SU-DHL-6 (cell line): Measurements from ENCODE around the gene TMEM175.

ENCODE experiments used
- H2AFZ ChIP-seq: fragments of 200-600 bp; sonication (generic); 2 replicates; pipeline ENCODE4 v1.6.1; 2014; ENCODE audit warnings: low read depth, mild to moderate bottlenecking, moderate library complexity, mixed read lengths, antibody characterized with exemption, low read length; ENCODE audit not compliant: severe bottlenecking
- H3F3A ChIP-seq: fragments of 200-600 bp; shearing (Covaris generic); 2 replicates; pipeline ENCODE4 v1.6.0; 2016; ENCODE audit warnings: antibody characterized with exemption, mild to moderate bottlenecking; ENCODE audit not compliant: insufficient read depth
- H3K27ac ChIP-seq: fragments of 200-600 bp; sonication (generic); 2 replicates; pipeline ENCODE4 v1.5.1; 2016; ENCODE audit warnings: low read depth, mild to moderate bottlenecking, low read length, moderate library complexity, mixed read lengths
- H3K27me3 ChIP-seq: fragments of 200-600 bp; sonication (generic), shearing (Covaris generic); 2 replicates; pipeline ENCODE4 v1.6.0; 2014; ENCODE audit warnings: mild to moderate bottlenecking, low read length
- H3K36me3 ChIP-seq: fragments of 200-600 bp; sonication (generic); 2 replicates; pipeline ENCODE4 v1.6.1; 2014; ENCODE audit warnings: mild to moderate bottlenecking, low read length, mixed read lengths
- H3K4me2 ChIP-seq: fragments of 300-600, 200-600 bp; shearing (Covaris generic), sonication (generic); 2 replicates; pipeline ENCODE4 v1.6.0; 2014; ENCODE audit warnings: low read length, low read depth, mild to moderate bottlenecking; ENCODE audit not compliant: poor library complexity, severe bottlenecking
- H3K4me3 ChIP-seq: fragments of 200-600 bp; sonication (generic); 2 replicates; pipeline ENCODE4 v1.5.1; 2014; ENCODE audit warnings: antibody characterized with exemption, low read length, mild to moderate bottlenecking, mixed read lengths; ENCODE audit not compliant: insufficient read depth, poor library complexity, severe bottlenecking
- H3K79me2 ChIP-seq: fragments of 200-600 bp; sonication (generic); 2 replicates; pipeline ENCODE4 v1.6.1; 2014; ENCODE audit warnings: mild to moderate bottlenecking, low read length, moderate library complexity; ENCODE audit not compliant: insufficient read depth
- H3K9ac ChIP-seq: fragments of 200-600 bp; sonication (generic); 2 replicates; pipeline ENCODE4 v1.7.0; 2014; ENCODE audit warnings: mild to moderate bottlenecking, low read length
- H3K9me2 ChIP-seq: fragments of 200-600 bp; sonication (generic); replicated peaks from 2 replicates; pipeline ENCODE4 v1.6.1; 2014; ENCODE audit warnings: low read length; ENCODE audit not compliant: insufficient read depth
- H3K9me3 ChIP-seq: fragments of 200-600 bp; sonication (generic); 2 replicates; pipeline ENCODE4 v1.6.1; 2014; ENCODE audit warnings: low read length, mixed read lengths; ENCODE audit not compliant: insufficient read depth
- H4K20me1 ChIP-seq: fragments of 200-600 bp; sonication (generic); 2 replicates; pipeline ENCODE4 v1.6.1; 2014; ENCODE audit warnings: low read depth, mild to moderate bottlenecking, antibody characterized with exemption, low read length, moderate library complexity, mixed read lengths
- EZH2phosphoT487 ChIP-seq: fragments of 200-600 bp; sonication (generic), shearing (Covaris generic); conservative IDR thresholded peaks from 2 replicates; pipeline ENCODE4 v1.6.1; 2018; ENCODE audit warnings: mild to moderate bottlenecking, antibody characterized with exemption, low read length, moderate library complexity, mixed read lengths
- TF ChIP-seq, protein P1 (sequence below): fragments of 200-600 bp; sonication (generic); IDR thresholded peaks from one replicate; pipeline ENCODE4 v1.5.1; 2017; ENCODE audit warnings: antibody characterized with exemption, mild to moderate bottlenecking, low read length, moderate library complexity; ENCODE audit not compliant: insufficient read depth, poor library complexity, severe bottlenecking

TMEM175 gene

GRCh38 chr4:907691-908425 lies 24.4 kb upstream of the TMEM175 start:
- no peak overlapping the region for H3K9ac ChIP-seq
- TF ChIP-seq EZH2phosphoT487, result no peak
- TF ChIP-seq, protein P1, sequence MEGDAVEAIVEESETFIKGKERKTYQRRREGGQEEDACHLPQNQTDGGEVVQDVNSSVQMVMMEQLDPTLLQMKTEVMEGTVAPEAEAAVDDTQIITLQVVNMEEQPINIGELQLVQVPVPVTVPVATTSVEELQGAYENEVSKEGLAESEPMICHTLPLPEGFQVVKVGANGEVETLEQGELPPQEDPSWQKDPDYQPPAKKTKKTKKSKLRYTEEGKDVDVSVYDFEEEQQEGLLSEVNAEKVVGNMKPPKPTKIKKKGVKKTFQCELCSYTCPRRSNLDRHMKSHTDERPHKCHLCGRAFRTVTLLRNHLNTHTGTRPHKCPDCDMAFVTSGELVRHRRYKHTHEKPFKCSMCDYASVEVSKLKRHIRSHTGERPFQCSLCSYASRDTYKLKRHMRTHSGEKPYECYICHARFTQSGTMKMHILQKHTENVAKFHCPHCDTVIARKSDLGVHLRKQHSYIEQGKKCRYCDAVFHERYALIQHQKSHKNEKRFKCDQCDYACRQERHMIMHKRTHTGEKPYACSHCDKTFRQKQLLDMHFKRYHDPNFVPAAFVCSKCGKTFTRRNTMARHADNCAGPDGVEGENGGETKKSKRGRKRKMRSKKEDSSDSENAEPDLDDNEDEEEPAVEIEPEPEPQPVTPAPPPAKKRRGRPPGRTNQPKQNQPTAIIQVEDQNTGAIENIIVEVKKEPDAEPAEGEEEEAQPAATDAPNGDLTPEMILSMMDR, result no peak
- H4K20me1 ChIP-seq, result no peaks in the 10 kb centered on the region
- H3K27me3 ChIP-seq, result no peaks in the 10 kb centered on the region
- no peak overlapping the region for H3K4me2 ChIP-seq
- H3K4me3 ChIP-seq, result no peak overlapping the region
- no peaks in the 10 kb centered on the region for H3K36me3 ChIP-seq
- H2AFZ ChIP-seq, result no peak overlapping the region
- H3K27ac ChIP-seq, result no peak overlapping the region
- H3K79me2 ChIP-seq, result peaks cover 9% of the 10 kb centered on the region; the same call in 1 of the 2 replicates
- no peaks in the 10 kb centered on the region for H3F3A ChIP-seq
- H3K9me2 ChIP-seq, result no peaks in the 10 kb centered on the region
- no peaks in the 10 kb centered on the region for H3K9me3 ChIP-seq

DNA sequence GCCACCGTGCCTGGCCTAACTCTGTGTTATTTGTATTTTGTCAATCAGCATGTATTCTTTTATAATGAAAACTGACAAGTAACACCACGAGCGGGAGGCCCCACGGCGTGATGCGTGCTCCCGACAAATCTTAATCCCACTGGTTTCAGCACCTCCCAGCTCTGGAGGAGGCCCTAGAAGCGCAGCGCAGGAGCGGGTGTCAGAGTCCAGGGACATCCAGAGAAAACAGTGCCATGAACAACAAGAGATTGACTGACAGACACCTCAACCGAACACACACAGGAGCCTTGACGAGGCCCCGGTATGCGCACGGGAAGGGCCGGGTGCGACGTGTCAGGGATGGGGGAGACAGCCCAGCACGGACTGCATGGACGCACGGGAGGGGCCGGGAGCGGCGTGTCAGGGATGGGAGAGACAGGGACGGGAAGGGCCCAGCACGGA lies 23.1 kb upstream of the TMEM175 start:
- H3F3A ChIP-seq, result no peaks in the 10 kb centered on the region
- H2AFZ ChIP-seq, result no peak overlapping the region
- TF ChIP-seq, protein P1, result no peak
- TF ChIP-seq EZH2phosphoT487, result no peak
- no peaks in the 10 kb centered on the region for H3K9me2 ChIP-seq
- no peak overlapping the region for H3K4me2 ChIP-seq
- H3K4me3 ChIP-seq, result no peak overlapping the region
- H3K9me3 ChIP-seq, result no peaks in the 10 kb centered on the region
- H3K9ac ChIP-seq, result no peak overlapping the region
- H3K36me3 ChIP-seq, result no peaks in the 10 kb centered on the region
- peaks cover 9% of the 10 kb centered on the region; the same call in 1 of the 2 replicates for H3K79me2 ChIP-seq
- H3K27ac ChIP-seq, result no peak overlapping the region
- H4K20me1 ChIP-seq, result no peaks in the 10 kb centered on the region
- no peaks in the 10 kb centered on the region for H3K27me3 ChIP-seq

DNA sequence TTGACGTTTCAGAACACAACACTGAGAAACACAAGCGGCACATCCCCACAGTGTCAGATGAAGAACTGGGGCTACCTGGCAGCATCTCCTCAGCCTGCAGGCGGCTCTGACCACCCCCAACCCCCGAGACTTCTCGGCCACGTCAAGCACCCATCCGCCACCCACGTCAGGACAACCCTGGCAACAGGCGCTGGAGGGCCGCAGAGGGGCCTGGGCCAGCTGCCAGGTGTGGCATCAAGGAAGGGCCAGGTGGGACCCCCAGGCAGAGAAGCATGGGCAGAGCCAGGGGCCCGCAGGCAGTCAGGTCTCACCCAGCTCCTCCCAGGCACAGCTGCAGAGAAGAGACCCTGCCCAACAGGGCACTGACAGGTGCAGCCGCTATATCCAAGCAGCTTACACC lies 22.4 kb upstream of the TMEM175 start:
- Histone ChIP-seq H3K27me3 (no peaks in the 10 kb centered on the region), H3K9me3 (no peaks in the 10 kb centered on the region), H4K20me1 (no peaks in the 10 kb centered on the region), H3K9ac (no peak overlapping the region), H3K36me3 (no peaks in the 10 kb centered on the region), H3K4me2 (no peak overlapping the region), H3F3A (no peaks in the 10 kb centered on the region), H3K79me2 (peaks cover 15% of the 10 kb centered on the region), H3K4me3 (no peak overlapping the region), H2AFZ (no peak overlapping the region), H3K27ac (no peak overlapping the region), H3K9me2 (no peaks in the 10 kb centered on the region)
- TF ChIP-seq EZH2phosphoT487, result no peak
- TF ChIP-seq, protein P1, result no peak
